ENCODE measurements around the gene VSIG10L2.

Gene VSIG10L2

GRCh38 chr11:125945011-125945796 lies 640 bp upstream of the VSIG10L2 start:
- no peak for TF ChIP-seq RAD21 (IDR thresholded peaks at IDR 0.05; ENCODE audit: low read depth)
- TF ChIP-seq TAF1 (IDR thresholded peaks at IDR 0.05; ENCODE audit: low read depth) = no peak
- TF ChIP-seq USF1 (IDR thresholded peaks at IDR 0.05) = no peak
- TF ChIP-seq YY1 (IDR thresholded peaks at IDR 0.05; ENCODE audit: low read depth) = no peak
- TF ChIP-seq REST (IDR thresholded peaks at IDR 0.05; ENCODE audit: low read depth) = no peak
- TF ChIP-seq EP300 (IDR thresholded peaks at IDR 0.05; ENCODE audit: borderline replicate concordance) = no peak
- no peak for TF ChIP-seq ZBTB7A (IDR thresholded peaks at IDR 0.05; ENCODE audit: low read depth)
- no peak for TF ChIP-seq CREB1 (IDR thresholded peaks at IDR 0.05; ENCODE audit: low read depth)
- TF ChIP-seq NFIC (IDR thresholded peaks at IDR 0.05) = no peak
- no peak for TF ChIP-seq TEAD4 (IDR thresholded peaks at IDR 0.05)
- TF ChIP-seq EGR1 (IDR thresholded peaks at IDR 0.05) = no peak
- TF ChIP-seq CEBPB (IDR thresholded peaks at IDR 0.05) = no peak
- no peak for TF ChIP-seq FOXM1 (IDR thresholded peaks at IDR 0.05; ENCODE audit: borderline replicate concordance, low read depth)
- TF ChIP-seq TCF12 (IDR thresholded peaks at IDR 0.05; ENCODE audit: low read depth) = no peak
- no peak for TF ChIP-seq MAX (IDR thresholded peaks at IDR 0.05)

GRCh38 chr11:125946712-125947418 lies 1.0 kb downstream of the VSIG10L2 start:
- TF ChIP-seq MAX (IDR thresholded peaks at IDR 0.05) (no peak), EGR1 (IDR thresholded peaks at IDR 0.05) (no peak)

GRCh38 chr11:125947419-125948277 lies 1.8 kb downstream of the VSIG10L2 start:
- TF ChIP-seq RAD21 (IDR thresholded peaks at IDR 0.05; ENCODE audit: low read depth) (no peak), EGR1 (IDR thresholded peaks at IDR 0.05) (no peak), CEBPB (IDR thresholded peaks at IDR 0.05) (no peak)

GRCh38 chr11:125948278-125949051 lies 2.6 kb downstream of the VSIG10L2 start:
- TF ChIP-seq EP300 (IDR thresholded peaks at IDR 0.05; ENCODE audit: borderline replicate concordance) (no peak), CREB1 (IDR thresholded peaks at IDR 0.05; ENCODE audit: low read depth) (no peak), USF1 (IDR thresholded peaks at IDR 0.05) (no peak), TEAD4 (IDR thresholded peaks at IDR 0.05) (no peak), EGR1 (IDR thresholded peaks at IDR 0.05) (no peak), FOXM1 (IDR thresholded peaks at IDR 0.05; ENCODE audit: borderline replicate concordance, low read depth) (no peak), RAD21 (IDR thresholded peaks at IDR 0.05; ENCODE audit: low read depth) (no peak), MAX (IDR thresholded peaks at IDR 0.05) (no peak), CEBPB (IDR thresholded peaks at IDR 0.05) (no peak), YY1 (IDR thresholded peaks at IDR 0.05; ENCODE audit: low read depth) (no peak), ZBTB7A (IDR thresholded peaks at IDR 0.05; ENCODE audit: low read depth) (no peak), TCF12 (IDR thresholded peaks at IDR 0.05; ENCODE audit: low read depth) (no peak), NFIC (IDR thresholded peaks at IDR 0.05) (no peak), REST (IDR thresholded peaks at IDR 0.05; ENCODE audit: low read depth) (no peak), TAF1 (IDR thresholded peaks at IDR 0.05; ENCODE audit: low read depth) (no peak)
